NB4 (cell line): Measurements from ENCODE around the gene OXTR.

ENCODE experiments used
- CTCF ChIP-seq: IDR thresholded peaks from one replicate; pipeline ENCODE4 v1.5.1; 2012; ENCODE audit warnings: low read depth, low read length
- MYC ChIP-seq: IDR thresholded peaks from 2 replicates; pipeline ENCODE4 v1.6.1; 2011; ENCODE audit warnings: low read depth, low read length
- POLR2A ChIP-seq: IDR thresholded peaks from 2 replicates; pipeline ENCODE4 v1.6.1; 2011; ENCODE audit warnings: mild to moderate bottlenecking; ENCODE audit not compliant: insufficient read length; ENCODE audit errors: extremely low read depth

DNA sequence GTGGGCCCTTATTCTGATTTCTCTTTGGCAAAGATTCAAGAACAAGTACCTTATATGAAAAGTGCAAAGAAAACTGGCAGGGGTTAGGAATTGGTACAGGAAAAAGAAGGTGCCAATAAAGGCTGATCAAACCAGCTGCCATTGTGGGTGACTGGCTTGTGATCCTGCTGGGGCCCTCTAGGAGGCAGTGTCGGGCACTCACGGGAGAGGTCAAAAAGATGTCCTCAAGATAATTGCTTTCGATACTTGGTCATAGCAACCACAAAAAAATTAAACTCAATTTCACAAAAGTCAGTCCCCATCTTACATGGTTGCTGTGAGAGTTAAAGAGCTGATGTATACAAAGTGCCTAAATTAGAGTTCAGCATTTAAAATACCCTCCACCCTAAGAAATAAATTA lies 66.9 kb downstream of the OXTR start:
- TF ChIP-seq POLR2A (no peak), CTCF (peak; percentile 73), MYC (no peak)
